HEK293 (cell line): ENCODE data around the gene AGGF1.

Experiments
- CTCF ChIP-seq: fragments of 450-650 bp; formaldehyde crosslinking; IDR thresholded peaks from 2 replicates; pipeline ENCODE4 v1.5.1; 2016; ENCODE audit warnings: missing biosample characterization, missing genetic modification characterization
- HOXA7 ChIP-seq: sonication (generic); formaldehyde crosslinking; IDR thresholded peaks from 2 replicates; pipeline ENCODE4 v1.8.1; 2022; ENCODE audit warnings: missing genetic modification reagents, borderline replicate concordance
- KLF16 ChIP-seq: fragments of 450-650 bp; formaldehyde crosslinking; IDR thresholded peaks from 2 replicates; pipeline ENCODE4 v1.5.1; 2017; ENCODE audit warnings: missing biosample characterization, missing genetic modification characterization
- REPIN1 ChIP-seq: fragments of 450-650 bp; formaldehyde crosslinking; IDR thresholded peaks from 2 replicates; pipeline ENCODE4 v1.5.1; 2017; ENCODE audit warnings: missing biosample characterization, missing genetic modification characterization, low read depth
- ZNF311 ChIP-seq: fragments of 450-650 bp; formaldehyde crosslinking; IDR thresholded peaks from 2 replicates; pipeline ENCODE4 v1.5.1; 2017; ENCODE audit warnings: missing biosample characterization, missing genetic modification characterization, borderline replicate concordance
- ZNF513 ChIP-seq: fragments of 450-650 bp; IDR thresholded peaks from 2 replicates; pipeline ENCODE4 v1.5.1; 2018; ENCODE audit warnings: missing biosample characterization, missing genetic modification characterization
- ZNF580 ChIP-seq: fragments of 450-650 bp; formaldehyde crosslinking; IDR thresholded peaks from 2 replicates; pipeline ENCODE4 v1.5.1; 2016; ENCODE audit warnings: missing biosample characterization, missing genetic modification characterization
- ZNF639 ChIP-seq: fragments of 450-650 bp; formaldehyde crosslinking; IDR thresholded peaks from 2 replicates; pipeline ENCODE4 v1.5.1; 2016; ENCODE audit warnings: missing biosample characterization, missing genetic modification characterization
- ZNF747 ChIP-seq: fragments of 450-650 bp; formaldehyde crosslinking; IDR thresholded peaks from 2 replicates; pipeline ENCODE4 v1.5.1; 2016; ENCODE audit warnings: missing biosample characterization, missing genetic modification characterization
- ZSCAN18 ChIP-seq: fragments of 450-650 bp; formaldehyde crosslinking; IDR thresholded peaks from 2 replicates; pipeline ENCODE4 v1.5.1; 2016; ENCODE audit warnings: missing biosample characterization, missing genetic modification characterization
- TF ChIP-seq, protein P1 (sequence below): fragments of 450-650 bp; formaldehyde crosslinking; IDR thresholded peaks from 2 replicates; pipeline ENCODE4 v1.5.1; 2016; ENCODE audit warnings: missing biosample characterization, missing genetic modification characterization, low read depth
- TF ChIP-seq, protein P2 (sequence below): fragments of 450-650 bp; formaldehyde crosslinking; IDR thresholded peaks from 2 replicates; pipeline ENCODE4 v1.5.1; 2016; ENCODE audit warnings: missing biosample characterization, missing genetic modification characterization

- TF ChIP-seq CTCF (tag by site-specific recombination) (no peak), ZNF747 (tag by site-specific recombination) (no peak), HOXA7 (CRISPR knock-in tag) (no peak), ZNF311 (tag by site-specific recombination) (no peak), REPIN1 (tag by site-specific recombination) (no peak), ZNF513 (tag by site-specific recombination) (no peak), ZNF580 (no peak), ZSCAN18 (tag by site-specific recombination) (no peak), KLF16 (tag by site-specific recombination) (no peak), ZNF639 (no peak)
- TF ChIP-seq, protein P1, sequence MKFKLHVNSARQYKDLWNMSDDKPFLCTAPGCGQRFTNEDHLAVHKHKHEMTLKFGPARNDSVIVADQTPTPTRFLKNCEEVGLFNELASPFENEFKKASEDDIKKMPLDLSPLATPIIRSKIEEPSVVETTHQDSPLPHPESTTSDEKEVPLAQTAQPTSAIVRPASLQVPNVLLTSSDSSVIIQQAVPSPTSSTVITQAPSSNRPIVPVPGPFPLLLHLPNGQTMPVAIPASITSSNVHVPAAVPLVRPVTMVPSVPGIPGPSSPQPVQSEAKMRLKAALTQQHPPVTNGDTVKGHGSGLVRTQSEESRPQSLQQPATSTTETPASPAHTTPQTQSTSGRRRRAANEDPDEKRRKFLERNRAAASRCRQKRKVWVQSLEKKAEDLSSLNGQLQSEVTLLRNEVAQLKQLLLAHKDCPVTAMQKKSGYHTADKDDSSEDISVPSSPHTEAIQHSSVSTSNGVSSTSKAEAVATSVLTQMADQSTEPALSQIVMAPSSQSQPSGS, result no peak
- TF ChIP-seq, protein P2, sequence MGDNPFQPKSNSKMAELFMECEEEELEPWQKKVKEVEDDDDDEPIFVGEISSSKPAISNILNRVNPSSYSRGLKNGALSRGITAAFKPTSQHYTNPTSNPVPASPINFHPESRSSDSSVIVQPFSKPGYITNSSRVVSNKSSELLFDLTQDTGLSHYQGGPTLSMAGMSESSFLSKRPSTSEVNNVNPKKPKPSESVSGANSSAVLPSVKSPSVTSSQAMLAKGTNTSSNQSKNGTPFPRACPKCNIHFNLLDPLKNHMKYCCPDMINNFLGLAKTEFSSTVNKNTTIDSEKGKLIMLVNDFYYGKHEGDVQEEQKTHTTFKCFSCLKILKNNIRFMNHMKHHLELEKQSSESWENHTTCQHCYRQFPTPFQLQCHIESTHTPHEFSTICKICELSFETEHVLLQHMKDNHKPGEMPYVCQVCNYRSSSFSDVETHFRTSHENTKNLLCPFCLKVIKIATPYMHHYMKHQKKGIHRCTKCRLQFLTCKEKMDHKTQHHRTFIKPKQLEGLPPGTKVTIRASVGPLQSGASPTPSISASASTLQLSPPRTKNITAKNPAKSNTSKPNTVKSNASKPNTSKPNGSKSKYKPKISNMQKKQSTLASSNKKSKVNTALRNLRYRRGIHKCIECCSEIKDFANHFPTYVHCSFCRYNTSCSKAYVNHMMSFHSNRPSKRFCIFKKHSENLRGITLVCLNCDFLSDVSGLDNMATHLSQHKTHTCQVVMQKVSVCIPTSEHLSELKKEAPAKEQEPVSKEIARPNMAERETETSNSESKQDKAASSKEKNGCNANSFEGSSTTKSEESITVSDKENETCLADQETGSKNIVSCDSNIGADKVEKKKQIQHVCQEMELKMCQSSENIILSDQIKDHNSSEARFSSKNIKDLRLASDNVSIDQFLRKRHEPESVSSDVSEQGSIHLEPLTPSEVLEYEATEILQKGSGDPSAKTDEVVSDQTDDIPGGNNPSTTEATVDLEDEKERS (tag by site-specific recombination), result no peak
Observed at GRCh38 chr5:77074745-77075144, 44.5 kb downstream of the AGGF1 start.
